ENCODE results near the gene FLYWCH2. TPM values are rescaled to one million over a fixed set of nuclear protein-coding genes. Genes with fewer than 3 reads are reported as not detected.

FLYWCH2 gene
- total RNA-seq, 4 donors from 2014 or later = 58.4 to 89.3 (median 73.8) TPM

DNA sequence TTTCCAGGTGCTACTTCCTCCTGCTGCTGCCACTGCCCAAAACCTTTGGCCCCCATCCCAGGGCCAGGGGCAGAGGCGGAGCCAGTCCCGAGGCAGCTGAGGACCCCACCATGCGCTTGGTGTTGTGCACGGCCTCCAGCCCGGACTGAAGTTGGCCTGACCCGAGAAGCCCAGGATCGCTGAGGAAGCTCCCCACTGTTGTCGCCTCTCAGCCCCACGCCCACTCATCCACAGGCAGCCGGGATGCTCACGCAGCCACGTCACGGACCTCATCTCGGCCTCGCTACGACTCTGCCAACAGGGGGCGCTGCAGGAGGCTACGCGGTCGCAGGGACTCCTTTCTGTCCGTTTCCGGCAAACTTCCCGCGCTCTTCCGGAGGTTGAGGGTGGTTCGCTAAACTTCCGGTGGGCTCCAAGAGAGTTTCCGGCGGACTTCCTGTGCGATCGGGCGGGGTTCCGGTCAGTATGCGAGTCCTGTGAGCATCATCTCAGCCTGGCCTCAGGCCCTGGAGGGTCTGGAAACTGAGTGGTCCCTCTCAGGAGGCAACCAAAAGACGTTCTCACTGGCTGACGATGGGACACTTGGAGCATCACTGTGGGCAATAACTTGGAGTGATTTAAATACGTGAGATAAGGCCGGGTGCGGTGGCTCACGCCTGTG is 40.5 kb upstream of the FLYWCH2 start:
- DNase-seq = peak; percentile 18 to 37
- Histone ChIP-seq H3K4me3 (replicated peaks in 1 of 3) (no peak overlapping the region), H3K27ac (peak overlapping the region in 1 of 3 donors; percentile 1), H3K4me1 (peaks cover 6 to 7% of the 10 kb centered on the region in 2 donors), H3K36me3 (no peaks in the 10 kb centered on the region), H3K27me3 (no peaks in the 10 kb centered on the region), H3K9me3 (no peaks in the 10 kb centered on the region)
- WGBS, 2 donors = 25 to 35% methylated on average over 13 to 19 of the region's 40 CpGs
- intact Hi-C loops (cut with DNase I) = no loop called here
- TF ChIP-seq, protein P1, sequence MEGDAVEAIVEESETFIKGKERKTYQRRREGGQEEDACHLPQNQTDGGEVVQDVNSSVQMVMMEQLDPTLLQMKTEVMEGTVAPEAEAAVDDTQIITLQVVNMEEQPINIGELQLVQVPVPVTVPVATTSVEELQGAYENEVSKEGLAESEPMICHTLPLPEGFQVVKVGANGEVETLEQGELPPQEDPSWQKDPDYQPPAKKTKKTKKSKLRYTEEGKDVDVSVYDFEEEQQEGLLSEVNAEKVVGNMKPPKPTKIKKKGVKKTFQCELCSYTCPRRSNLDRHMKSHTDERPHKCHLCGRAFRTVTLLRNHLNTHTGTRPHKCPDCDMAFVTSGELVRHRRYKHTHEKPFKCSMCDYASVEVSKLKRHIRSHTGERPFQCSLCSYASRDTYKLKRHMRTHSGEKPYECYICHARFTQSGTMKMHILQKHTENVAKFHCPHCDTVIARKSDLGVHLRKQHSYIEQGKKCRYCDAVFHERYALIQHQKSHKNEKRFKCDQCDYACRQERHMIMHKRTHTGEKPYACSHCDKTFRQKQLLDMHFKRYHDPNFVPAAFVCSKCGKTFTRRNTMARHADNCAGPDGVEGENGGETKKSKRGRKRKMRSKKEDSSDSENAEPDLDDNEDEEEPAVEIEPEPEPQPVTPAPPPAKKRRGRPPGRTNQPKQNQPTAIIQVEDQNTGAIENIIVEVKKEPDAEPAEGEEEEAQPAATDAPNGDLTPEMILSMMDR (IDR thresholded peaks at IDR 0.05) = peak in 4 of 6 experiments; percentile 20 to 38 (median 28)
- TF ChIP-seq POLR2A (IDR thresholded peaks at IDR 0.05) = no peak

DNA sequence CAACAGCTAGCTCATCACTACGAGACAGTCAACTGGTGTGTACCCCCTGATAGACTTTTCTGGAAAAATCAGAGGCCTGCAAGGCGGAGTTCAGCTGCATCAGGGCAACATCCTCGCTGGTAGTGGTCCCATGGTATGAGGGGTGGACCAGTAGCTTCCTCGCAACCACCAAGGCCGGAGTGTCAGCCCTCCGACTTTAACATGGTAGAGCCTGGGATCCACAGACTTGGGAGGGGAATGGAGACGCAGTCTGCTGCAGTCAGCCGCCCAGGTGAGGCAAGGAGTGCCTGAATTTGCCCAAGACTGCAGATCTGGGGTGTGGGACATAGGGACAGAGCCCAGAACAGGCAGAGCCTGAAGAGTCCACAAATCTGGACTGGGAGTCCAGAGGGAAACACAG is 39.5 kb upstream of the FLYWCH2 start:
- Histone ChIP-seq H3K4me1 (peaks cover 6 to 7% of the 10 kb centered on the region in 2 donors), H3K4me3 (replicated peaks in 1 of 3) (no peak overlapping the region), H3K27ac (no peak overlapping the region), H3K36me3 (no peaks in the 10 kb centered on the region), H3K9me3 (no peaks in the 10 kb centered on the region), H3K27me3 (no peaks in the 10 kb centered on the region)
- no peak for DNase-seq
- TF ChIP-seq, protein P1 (IDR thresholded peaks at IDR 0.05) = no peak
- TF ChIP-seq POLR2A (IDR thresholded peaks at IDR 0.05) = no peak
- intact Hi-C loops (cut with DNase I) = no loop called here
- WGBS, 2 donors = 85 to 88% methylated on average over 8 of the region's 8 CpGs

DNA sequence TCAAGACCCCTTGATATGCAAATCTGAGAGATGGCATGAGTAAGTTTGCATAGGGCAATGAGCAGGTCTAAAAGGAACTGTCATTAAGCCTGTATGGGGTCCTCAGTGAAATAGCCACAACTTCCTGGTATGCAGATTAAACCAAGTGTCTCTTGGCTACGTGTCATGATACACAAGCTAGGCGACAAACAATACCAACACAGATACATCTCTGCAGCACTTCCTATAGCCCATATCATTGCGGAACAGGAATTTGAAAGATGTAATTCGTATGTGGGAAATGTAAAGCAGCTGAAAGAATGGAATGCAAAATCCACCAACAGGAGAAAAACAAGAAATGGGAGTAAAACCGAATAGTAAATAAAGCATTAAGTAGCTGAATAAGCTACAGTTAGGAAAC is 37.9 kb upstream of the FLYWCH2 start:
- Histone ChIP-seq H3K27ac (no peak overlapping the region), H3K4me1 (peaks cover 6 to 7% of the 10 kb centered on the region in 2 donors), H3K4me3 (replicated peaks in 1 of 3) (no peak overlapping the region), H3K9me3 (no peaks in the 10 kb centered on the region), H3K36me3 (no peaks in the 10 kb centered on the region), H3K27me3 (no peaks in the 10 kb centered on the region)
- intact Hi-C loops (cut with DNase I) = no loop called here
- TF ChIP-seq, protein P1 (IDR thresholded peaks at IDR 0.05) = no peak
- TF ChIP-seq POLR2A (IDR thresholded peaks at IDR 0.05) = no peak
- DNase-seq = no peak
- 77 to 79% methylated on average over 5 of the region's 5 CpGs for WGBS, 2 donors

DNA sequence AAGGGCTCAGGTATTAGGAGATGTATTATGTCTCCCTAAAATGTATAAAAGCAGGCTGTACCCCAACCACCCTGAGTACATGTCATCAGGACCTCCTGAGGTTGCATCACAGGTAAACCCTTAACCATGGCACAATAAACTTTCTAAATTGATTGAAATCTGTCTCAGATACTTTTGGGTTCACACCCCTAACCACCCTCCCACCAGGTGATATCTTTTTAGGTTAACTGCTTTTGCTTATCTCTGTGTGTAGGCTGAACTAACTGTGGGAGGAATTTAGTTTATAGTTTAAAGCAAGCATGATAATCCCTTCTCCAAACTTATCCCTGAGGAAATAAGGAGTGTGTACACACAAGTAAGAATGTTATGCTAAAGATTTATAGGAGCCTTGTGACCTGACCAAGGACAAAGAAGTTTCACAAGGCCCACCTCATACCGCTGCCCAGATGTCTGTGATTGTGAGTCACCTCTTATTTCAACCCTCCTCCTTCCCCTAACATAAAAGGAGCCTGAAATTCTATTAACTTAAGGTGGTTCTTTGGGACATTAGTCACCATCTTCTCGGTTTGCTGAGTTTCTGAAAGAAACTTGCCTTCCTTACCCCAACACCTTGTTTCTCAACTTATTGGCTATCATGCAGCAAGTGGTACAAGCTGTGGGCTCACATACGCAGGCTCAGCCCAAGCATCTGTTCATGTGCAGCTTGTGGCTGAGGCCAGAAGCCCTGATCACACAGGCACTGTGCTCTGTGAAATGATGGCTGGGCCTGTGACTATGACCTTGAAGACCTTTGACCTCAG is 36.3 kb upstream of the FLYWCH2 start:
- Histone ChIP-seq H3K36me3 (no peaks in the 10 kb centered on the region), H3K9me3 (no peaks in the 10 kb centered on the region), H3K4me1 (peaks cover 6 to 7% of the 10 kb centered on the region in 2 donors), H3K27ac (no peak overlapping the region), H3K4me3 (replicated peaks in 1 of 3) (no peak overlapping the region), H3K27me3 (no peaks in the 10 kb centered on the region)
- TF ChIP-seq POLR2A (IDR thresholded peaks at IDR 0.05) = no peak
- 62% methylated on average over 3 of the region's 3 CpGs for WGBS, 2 donors
- intact Hi-C loops (cut with DNase I) = no loop called here
- DNase-seq = no peak

DNA sequence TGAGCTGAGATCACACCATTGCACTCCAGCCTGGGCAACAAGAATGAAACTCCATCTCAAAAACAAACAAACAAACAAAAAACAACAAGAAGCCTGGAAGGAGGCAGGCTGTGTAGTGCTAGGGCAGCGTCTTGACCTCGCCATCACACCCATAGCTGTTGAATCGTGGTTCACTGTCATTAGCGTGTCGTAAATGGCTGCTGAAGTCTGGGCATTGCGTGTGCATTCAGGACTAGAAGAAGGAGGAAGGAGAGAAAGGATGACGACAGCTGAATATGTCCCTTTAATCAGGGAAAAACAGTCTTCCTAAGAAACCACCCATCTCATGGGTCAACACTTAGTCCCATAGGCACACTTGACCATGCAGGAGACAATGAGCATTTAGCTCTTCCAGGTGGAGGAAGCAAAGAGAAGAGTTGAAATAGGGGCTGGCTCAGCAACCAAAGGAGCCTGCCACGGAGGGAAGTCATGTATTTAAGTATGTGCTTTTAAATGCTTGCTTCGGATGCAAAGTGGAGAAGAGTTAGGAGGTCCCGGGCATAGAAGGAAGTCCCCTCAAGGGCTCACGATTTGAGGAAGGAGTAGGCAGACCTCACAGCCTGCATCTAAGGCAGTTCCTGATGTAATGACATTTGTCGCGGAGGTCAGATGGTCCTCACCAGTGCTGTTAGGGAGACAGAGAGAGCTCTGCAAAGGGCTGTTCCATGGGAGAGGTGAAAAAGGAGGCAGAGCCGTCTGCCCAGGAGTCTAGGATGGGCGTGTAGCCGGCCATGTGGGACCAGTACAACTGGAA is 33.9 kb upstream of the FLYWCH2 start:
- Histone ChIP-seq H3K4me1 (no peaks in the 10 kb centered on the region), H3K9me3 (no peaks in the 10 kb centered on the region), H3K36me3 (no peaks in the 10 kb centered on the region), H3K4me3 (replicated peaks in 1 of 3) (no peak overlapping the region), H3K27ac (no peak overlapping the region), H3K27me3 (no peaks in the 10 kb centered on the region)
- 71 to 79% methylated on average over 16 of the region's 16 CpGs for WGBS, 2 donors
- DNase-seq = no peak
- TF ChIP-seq, protein P1 (IDR thresholded peaks at IDR 0.05) = no peak
- no peak for TF ChIP-seq POLR2A (IDR thresholded peaks at IDR 0.05)
- intact Hi-C loops (cut with DNase I) = no loop called here

Data from thyroid gland (tissue), 4 donors.